Loucy (cell line): Measurements from ENCODE around the gene LRCH3.

Experiments
- CTCF ChIP-seq: fragments of 200-600 bp; sonication (generic); conservative IDR thresholded peaks from 2 replicates; pipeline ENCODE4 v1.5.1; 2014; ENCODE audit warnings: mild to moderate bottlenecking, antibody characterized with exemption, low read length
- EZH2phosphoT487 ChIP-seq: fragments of 200-600 bp; IDR thresholded peaks from 2 replicates; pipeline ENCODE4 v1.6.1; 2018; ENCODE audit warnings: antibody characterized with exemption, mild to moderate bottlenecking, moderate library complexity, borderline replicate concordance

- TF ChIP-seq CTCF (no peak), EZH2phosphoT487 (no peak)
These were observed 101.1 kb downstream of the LRCH3 start for GRCh38 chr3:197892162-197892561.
